SK-N-SH (cell line): ENCODE results near the gene FBXO21. TPM values are rescaled to one million over a fixed set of nuclear protein-coding genes. Genes with fewer than 3 reads are reported as not detected.

Experiments used
- CTCF ChIA-PET: fragments of 300-600, 350-600 bp; formaldehyde crosslinking; extraction: SDS; loops from one replicate; lab custom pipeline; 2021; lab: Yijun Ruan, JAX
- POLR2A ChIA-PET: fragments of 350-600 bp; sonication (Branson Sonifier 250); formaldehyde crosslinking; extraction: SDS; loops from one replicate; lab custom pipeline; 2020; ENCODE audit warnings: antibody characterized with exemption, inconsistent platforms; lab: Yijun Ruan, JAX
- DNase-seq: peaks from one replicate; pipeline ENCODE4 v3.0.0; 2012
- H2AFZ ChIP-seq: fragments of 200-600 bp; sonication (generic); 2 replicates; pipeline ENCODE4 v1.8.1; 2016; ENCODE audit warnings: antibody characterized with exemption, mild to moderate bottlenecking, low read depth
- H3F3A ChIP-seq: fragments of 200-600 bp; sonication (generic); replicated peaks from 2 replicates; pipeline ENCODE3; 2016; ENCODE audit warnings: antibody characterized with exemption, mild to moderate bottlenecking; ENCODE audit not compliant: insufficient read depth
- H3K27ac ChIP-seq, 2 experiments: fragments of 200-500 bp in 1 of 2; fragments of 200-600 bp in 1 of 2; sonication (Bioruptor generic) in 1 of 2; sonication (generic), shearing (Covaris generic) in 1 of 2; 2 replicates each; pipeline versions ENCODE4 v1.5.1 to v1.6.1; 2014 to 2016; ENCODE audit warnings: low read depth in 2 of 2, inconsistent platforms in 1 of 2, low read length in 1 of 2, mild to moderate bottlenecking in 1 of 2, mixed read lengths in 1 of 2
- H3K27me3 ChIP-seq: fragments of 200-600 bp; sonication (generic), shearing (Covaris generic); 2 replicates; pipeline ENCODE4 v1.6.1; 2016; ENCODE audit warnings: mixed run types; ENCODE audit not compliant: insufficient read depth
- H3K36me3 ChIP-seq, 2 experiments: fragments of 200-500 bp in 1 of 2; fragments of 200-600 bp in 1 of 2; sonication (Bioruptor generic) in 1 of 2; sonication (generic) in 1 of 2; replicated peaks in 1 of 2; 2 replicates each; pipeline versions ENCODE3 to v1.5.1; 2014 to 2016; ENCODE audit warnings: low read length in 1 of 2, mild to moderate bottlenecking in 1 of 2; ENCODE audit not compliant: insufficient read depth in 2 of 2, control insufficient read depth in 1 of 2
- H3K4me1 ChIP-seq, 2 experiments: fragments of 200-500 bp in 1 of 2; fragments of 200-600 bp in 1 of 2; sonication (Bioruptor generic) in 1 of 2; sonication (generic), shearing (Covaris generic) in 1 of 2; 2 replicates each; pipeline versions ENCODE4 v1.5.1 to v1.6.1; 2014 to 2016; ENCODE audit warnings: low read depth in 1 of 2, low read length in 1 of 2, mixed run types in 1 of 2; ENCODE audit not compliant: insufficient read depth in 2 of 2, control insufficient read depth in 1 of 2
- H3K4me2 ChIP-seq: fragments of 200-600 bp; sonication (generic), shearing (Covaris generic); 2 replicates; pipeline ENCODE4 v1.6.1; 2017; ENCODE audit warnings: mixed run types
- H3K4me3 ChIP-seq, 2 experiments: fragments of 200-500 bp in 1 of 2; fragments of 200-600 bp in 1 of 2; sonication (Bioruptor generic) in 1 of 2; sonication (generic), shearing (Covaris generic) in 1 of 2; 2 replicates each; pipeline versions ENCODE4 v1.5.1 to v1.8.1; 2014 to 2016; ENCODE audit warnings: low read depth in 2 of 2, inconsistent platforms in 1 of 2, low read length in 1 of 2, mild to moderate bottlenecking in 1 of 2, mixed read lengths in 1 of 2, moderate library complexity in 1 of 2
- H3K79me2 ChIP-seq: fragments of 200-600 bp; sonication (generic); 2 replicates; pipeline ENCODE4 v1.8.1; 2017; ENCODE audit warnings: mild to moderate bottlenecking; ENCODE audit not compliant: insufficient read depth
- H3K9ac ChIP-seq: fragments of 200-600 bp; sonication (generic); 2 replicates; pipeline ENCODE4 v1.6.1; 2017; ENCODE audit warnings: mixed run types
- H3K9me2 ChIP-seq: fragments of 200-600 bp; sonication (generic); 2 replicates; pipeline ENCODE4 v1.6.1; 2017; ENCODE audit warnings: mixed run types
- H3K9me3 ChIP-seq: fragments of 200-600 bp; sonication (generic); 2 replicates; pipeline ENCODE4 v1.6.1; 2017; ENCODE audit warnings: mixed run types, mild to moderate bottlenecking, moderate library complexity
- H4K20me1 ChIP-seq: fragments of 200-600 bp; sonication (generic); 2 replicates; pipeline ENCODE4 v1.6.1; 2017; ENCODE audit warnings: mild to moderate bottlenecking, mixed run types; ENCODE audit not compliant: insufficient read depth
- CHD2 ChIP-seq: fragments of 150-350 bp; IDR thresholded peaks from 2 replicates; pipeline ENCODE4 v1.6.1; 2018; ENCODE audit warnings: low read length; ENCODE audit not compliant: partially characterized antibody
- FOXM1 ChIP-seq: IDR thresholded peaks from 2 replicates; pipeline ENCODE4 v1.4.0; 2012; ENCODE audit warnings: low read depth, mild to moderate bottlenecking
- MEF2A ChIP-seq: IDR thresholded peaks from 2 replicates; pipeline ENCODE4 v1.4.0; 2012; ENCODE audit warnings: low read depth, borderline replicate concordance
- NFIC ChIP-seq: IDR thresholded peaks from 2 replicates; pipeline ENCODE4 v1.4.0; 2012; ENCODE audit warnings: borderline replicate concordance
- RAD21 ChIP-seq: IDR thresholded peaks from 2 replicates; pipeline ENCODE4 v1.6.1; 2012; ENCODE audit warnings: mild to moderate bottlenecking, low read length
- RFX5 ChIP-seq: IDR thresholded peaks from 2 replicates; pipeline ENCODE4 v1.6.1; 2012; ENCODE audit warnings: mild to moderate bottlenecking, improper control_type of control experiment, low read length
- TCF12 ChIP-seq: IDR thresholded peaks from 2 replicates; pipeline ENCODE4 v1.4.0; 2012
- YY1 ChIP-seq: IDR thresholded peaks from 2 replicates; pipeline ENCODE4 v1.4.0; 2012; ENCODE audit warnings: low read depth, mild to moderate bottlenecking
- WGBS: methylation state at CpG from one replicate; pipeline ENCODE4 v1.1.6; 2017; ENCODE audit warnings: low lambda C conversion rate; 5-methylcytosine and 5-hydroxymethylcytosine counted together
- polyA plus RNA-seq, 3 experiments: library from polyadenylated mRNA; depleted of rRNA; stranded (reverse); fragments of >200 nt; gene quantifications; 2 replicates each; pipeline ENCODE4 v1.2.3, GENCODE V29; 2012
- TF ChIP-seq, protein P1 (sequence below): fragments of 150-350 bp; IDR thresholded peaks from 2 replicates; pipeline ENCODE4 v1.6.1; 2016; ENCODE audit warnings: mild to moderate bottlenecking, low read depth, low read length
- TF ChIP-seq, protein P2 (sequence below): fragments of 200-600 bp; sonication (generic); IDR thresholded peaks from 2 replicates; pipeline ENCODE4 v1.6.1; 2017; ENCODE audit warnings: antibody characterized with exemption, mild to moderate bottlenecking, moderate library complexity
- TF ChIP-seq, protein P3 (sequence below): IDR thresholded peaks from 2 replicates; pipeline ENCODE4 v1.4.0; 2012; ENCODE audit warnings: low read depth
- TF ChIP-seq, protein P4 (sequence below): IDR thresholded peaks from 2 replicates; pipeline ENCODE4 v1.6.1; 2012; ENCODE audit warnings: mild to moderate bottlenecking, low read depth, low read length, moderate library complexity
- TF ChIP-seq, protein P5 (sequence below): IDR thresholded peaks from 2 replicates; pipeline ENCODE4; 2012

FBXO21 gene
- polyA plus RNA-seq, 1 of the 3 experiments (the other 2 are of a cell fraction) = 44.2 TPM

DNA sequence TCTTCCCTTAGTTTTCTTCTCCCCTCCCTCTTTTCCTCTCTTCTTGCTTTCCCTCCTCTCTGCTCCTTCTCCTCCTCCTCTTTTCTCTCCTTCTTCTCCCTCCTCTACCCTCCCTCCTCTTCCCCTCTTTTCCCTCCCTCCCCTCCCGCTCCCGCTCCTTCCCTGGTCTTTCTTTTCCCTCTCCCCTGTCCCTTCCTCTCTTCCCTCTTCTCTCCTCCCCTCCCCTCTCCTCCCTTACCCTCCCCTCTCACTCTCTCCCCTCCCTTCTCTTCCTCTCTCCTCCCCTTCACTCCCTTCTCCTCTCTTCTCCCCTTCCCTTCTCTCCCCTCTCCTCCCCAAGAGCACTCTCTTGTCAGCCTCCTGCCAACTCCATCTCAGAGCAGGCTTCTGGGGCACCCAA, 17.4 kb upstream of the FBXO21 start:
- H3K9ac ChIP-seq = no peak overlapping the region
- no peak overlapping the region for H2AFZ ChIP-seq
- H3K27me3 ChIP-seq = no peaks in the 10 kb centered on the region; the same call in 1 of the 2 replicates
- no peak for TF ChIP-seq NFIC
- TF ChIP-seq, protein P1, sequence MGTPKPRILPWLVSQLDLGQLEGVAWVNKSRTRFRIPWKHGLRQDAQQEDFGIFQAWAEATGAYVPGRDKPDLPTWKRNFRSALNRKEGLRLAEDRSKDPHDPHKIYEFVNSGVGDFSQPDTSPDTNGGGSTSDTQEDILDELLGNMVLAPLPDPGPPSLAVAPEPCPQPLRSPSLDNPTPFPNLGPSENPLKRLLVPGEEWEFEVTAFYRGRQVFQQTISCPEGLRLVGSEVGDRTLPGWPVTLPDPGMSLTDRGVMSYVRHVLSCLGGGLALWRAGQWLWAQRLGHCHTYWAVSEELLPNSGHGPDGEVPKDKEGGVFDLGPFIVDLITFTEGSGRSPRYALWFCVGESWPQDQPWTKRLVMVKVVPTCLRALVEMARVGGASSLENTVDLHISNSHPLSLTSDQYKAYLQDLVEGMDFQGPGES = no peak
- TF ChIP-seq, protein P2, sequence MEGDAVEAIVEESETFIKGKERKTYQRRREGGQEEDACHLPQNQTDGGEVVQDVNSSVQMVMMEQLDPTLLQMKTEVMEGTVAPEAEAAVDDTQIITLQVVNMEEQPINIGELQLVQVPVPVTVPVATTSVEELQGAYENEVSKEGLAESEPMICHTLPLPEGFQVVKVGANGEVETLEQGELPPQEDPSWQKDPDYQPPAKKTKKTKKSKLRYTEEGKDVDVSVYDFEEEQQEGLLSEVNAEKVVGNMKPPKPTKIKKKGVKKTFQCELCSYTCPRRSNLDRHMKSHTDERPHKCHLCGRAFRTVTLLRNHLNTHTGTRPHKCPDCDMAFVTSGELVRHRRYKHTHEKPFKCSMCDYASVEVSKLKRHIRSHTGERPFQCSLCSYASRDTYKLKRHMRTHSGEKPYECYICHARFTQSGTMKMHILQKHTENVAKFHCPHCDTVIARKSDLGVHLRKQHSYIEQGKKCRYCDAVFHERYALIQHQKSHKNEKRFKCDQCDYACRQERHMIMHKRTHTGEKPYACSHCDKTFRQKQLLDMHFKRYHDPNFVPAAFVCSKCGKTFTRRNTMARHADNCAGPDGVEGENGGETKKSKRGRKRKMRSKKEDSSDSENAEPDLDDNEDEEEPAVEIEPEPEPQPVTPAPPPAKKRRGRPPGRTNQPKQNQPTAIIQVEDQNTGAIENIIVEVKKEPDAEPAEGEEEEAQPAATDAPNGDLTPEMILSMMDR = no peak
- TF ChIP-seq, protein P3, sequence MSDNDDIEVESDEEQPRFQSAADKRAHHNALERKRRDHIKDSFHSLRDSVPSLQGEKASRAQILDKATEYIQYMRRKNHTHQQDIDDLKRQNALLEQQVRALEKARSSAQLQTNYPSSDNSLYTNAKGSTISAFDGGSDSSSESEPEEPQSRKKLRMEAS = no peak
- no peak for TF ChIP-seq RAD21
- no peak for TF ChIP-seq FOXM1
- no peak for TF ChIP-seq CHD2
- TF ChIP-seq YY1 = no peak
- TF ChIP-seq, protein P4, sequence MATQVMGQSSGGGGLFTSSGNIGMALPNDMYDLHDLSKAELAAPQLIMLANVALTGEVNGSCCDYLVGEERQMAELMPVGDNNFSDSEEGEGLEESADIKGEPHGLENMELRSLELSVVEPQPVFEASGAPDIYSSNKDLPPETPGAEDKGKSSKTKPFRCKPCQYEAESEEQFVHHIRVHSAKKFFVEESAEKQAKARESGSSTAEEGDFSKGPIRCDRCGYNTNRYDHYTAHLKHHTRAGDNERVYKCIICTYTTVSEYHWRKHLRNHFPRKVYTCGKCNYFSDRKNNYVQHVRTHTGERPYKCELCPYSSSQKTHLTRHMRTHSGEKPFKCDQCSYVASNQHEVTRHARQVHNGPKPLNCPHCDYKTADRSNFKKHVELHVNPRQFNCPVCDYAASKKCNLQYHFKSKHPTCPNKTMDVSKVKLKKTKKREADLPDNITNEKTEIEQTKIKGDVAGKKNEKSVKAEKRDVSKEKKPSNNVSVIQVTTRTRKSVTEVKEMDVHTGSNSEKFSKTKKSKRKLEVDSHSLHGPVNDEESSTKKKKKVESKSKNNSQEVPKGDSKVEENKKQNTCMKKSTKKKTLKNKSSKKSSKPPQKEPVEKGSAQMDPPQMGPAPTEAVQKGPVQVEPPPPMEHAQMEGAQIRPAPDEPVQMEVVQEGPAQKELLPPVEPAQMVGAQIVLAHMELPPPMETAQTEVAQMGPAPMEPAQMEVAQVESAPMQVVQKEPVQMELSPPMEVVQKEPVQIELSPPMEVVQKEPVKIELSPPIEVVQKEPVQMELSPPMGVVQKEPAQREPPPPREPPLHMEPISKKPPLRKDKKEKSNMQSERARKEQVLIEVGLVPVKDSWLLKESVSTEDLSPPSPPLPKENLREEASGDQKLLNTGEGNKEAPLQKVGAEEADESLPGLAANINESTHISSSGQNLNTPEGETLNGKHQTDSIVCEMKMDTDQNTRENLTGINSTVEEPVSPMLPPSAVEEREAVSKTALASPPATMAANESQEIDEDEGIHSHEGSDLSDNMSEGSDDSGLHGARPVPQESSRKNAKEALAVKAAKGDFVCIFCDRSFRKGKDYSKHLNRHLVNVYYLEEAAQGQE = no peak
- TF ChIP-seq RFX5 = no peak
- TF ChIP-seq MEF2A = no peak
- no peak for TF ChIP-seq TCF12
- TF ChIP-seq, protein P5, sequence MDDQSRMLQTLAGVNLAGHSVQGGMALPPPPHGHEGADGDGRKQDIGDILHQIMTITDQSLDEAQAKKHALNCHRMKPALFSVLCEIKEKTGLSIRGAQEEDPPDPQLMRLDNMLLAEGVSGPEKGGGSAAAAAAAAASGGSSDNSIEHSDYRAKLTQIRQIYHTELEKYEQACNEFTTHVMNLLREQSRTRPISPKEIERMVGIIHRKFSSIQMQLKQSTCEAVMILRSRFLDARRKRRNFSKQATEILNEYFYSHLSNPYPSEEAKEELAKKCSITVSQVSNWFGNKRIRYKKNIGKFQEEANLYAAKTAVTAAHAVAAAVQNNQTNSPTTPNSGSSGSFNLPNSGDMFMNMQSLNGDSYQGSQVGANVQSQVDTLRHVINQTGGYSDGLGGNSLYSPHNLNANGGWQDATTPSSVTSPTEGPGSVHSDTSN = no peak
- no peak overlapping the region for H3K4me3 ChIP-seq
- H4K20me1 ChIP-seq = no peaks in the 10 kb centered on the region
- H3K36me3 ChIP-seq = no peaks in the 10 kb centered on the region
- ChIA-PET POLR2A (no interaction called here), CTCF (interaction anchor here (0.9 to 15.9 kb wide), 4 partner anchors 29 to 649 kb away, joined by 3 to 320 read pairs (median 4); no protein-coding TSS in a partner anchor)
- no peaks in the 10 kb centered on the region for H3F3A ChIP-seq
- WGBS = 81% methylated on average over 2 of the region's 2 CpGs
- no peaks in the 10 kb centered on the region for H3K9me3 ChIP-seq
- H3K9me2 ChIP-seq = no peaks in the 10 kb centered on the region
- no peaks in the 10 kb centered on the region; a peak in 1 of 4 replicates for H3K4me1 ChIP-seq
- no peak overlapping the region for H3K27ac ChIP-seq
- no peak for DNase-seq
- no peaks in the 10 kb centered on the region for H3K79me2 ChIP-seq
- H3K4me2 ChIP-seq = no peak overlapping the region
